ENCODE results near the gene INPP4B. TPM values are rescaled to one million over a fixed set of nuclear protein-coding genes. Genes with fewer than 3 reads are reported as not detected.

The INPP4B gene
- total RNA-seq, 2 experiments from 2014 or later = 23.5 to 29.7 TPM

GRCh38 chr4:142356118-142356759 lies 489.9 kb downstream of the INPP4B start:
- no peak overlapping the region for H3K4me3 Mint-ChIP-seq
- no peak for ATAC-seq
- H3K9me3 Mint-ChIP-seq (ENCODE audit: low read depth) = no peaks in the 10 kb centered on the region
- H3K4me1 Mint-ChIP-seq = peaks cover 75% of the 10 kb centered on the region
- CTCF ChIA-PET = interaction anchor here (0.7 to 4.9 kb wide), 10 partner anchors 10 to 362 kb away, joined by 3 to 26 read pairs (median 4); no protein-coding TSS in a partner anchor
- no peak for DNase-seq
- H3K27ac Mint-ChIP-seq = peak overlapping the region; percentile 83
- no peaks in the 10 kb centered on the region for H3K27me3 Mint-ChIP-seq
- peaks cover 2% of the 10 kb centered on the region for H3K36me3 Mint-ChIP-seq

GRCh38 chr4:142355421-142355930 lies 490.6 kb downstream of the INPP4B start:
- H3K4me1 Mint-ChIP-seq = peaks cover 72% of the 10 kb centered on the region
- H3K4me3 Mint-ChIP-seq = peak overlapping the region; percentile 0
- H3K36me3 Mint-ChIP-seq = no peaks in the 10 kb centered on the region
- CTCF ChIA-PET = interaction anchor here (0.9 to 4.9 kb wide), 13 partner anchors 10 to 490 kb away, joined by 3 to 26 read pairs (median 4); partner anchors contain the start of gene INPP4B
- no peak for ATAC-seq
- H3K27me3 Mint-ChIP-seq = no peaks in the 10 kb centered on the region
- DNase-seq = no peak
- no peaks in the 10 kb centered on the region for H3K9me3 Mint-ChIP-seq (ENCODE audit: low read depth)
- H3K27ac Mint-ChIP-seq = peak overlapping the region; percentile 83

DNA sequence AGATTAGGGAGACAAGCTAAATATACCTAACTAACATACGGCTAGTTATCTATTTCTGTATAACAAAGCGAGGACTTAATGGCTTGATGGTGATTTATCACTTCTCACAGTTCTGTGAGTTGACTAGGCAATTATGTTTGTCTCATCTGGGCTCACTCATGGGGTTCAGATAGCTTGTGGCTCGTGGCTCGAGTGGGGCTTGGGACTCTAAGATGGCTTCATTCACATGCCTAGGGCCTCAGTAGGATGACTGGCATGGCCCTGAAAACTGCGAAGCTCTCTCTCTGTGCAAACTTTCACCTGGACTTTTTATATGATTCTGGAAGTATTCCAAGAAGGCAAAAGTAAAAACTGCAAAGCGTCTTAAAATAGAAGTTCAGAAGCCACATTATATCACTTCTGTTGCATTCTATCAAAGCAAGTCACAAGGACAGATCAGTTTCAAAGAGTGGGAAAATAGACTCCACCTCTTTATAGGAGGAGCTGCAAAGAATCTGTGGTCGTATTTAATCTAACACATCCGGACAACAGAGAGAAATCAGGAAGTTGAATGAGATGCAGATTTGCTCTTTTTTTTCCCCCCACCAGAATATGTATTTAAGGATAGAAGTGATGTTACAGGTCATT lies 491.2 kb downstream of the INPP4B start:
- CTCF ChIA-PET = interaction anchor here (0.9 to 4.9 kb wide), 13 partner anchors 10 to 491 kb away, joined by 3 to 26 read pairs (median 4); partner anchors contain the start of gene INPP4B
- ATAC-seq = peak; percentile 84
- H3K36me3 Mint-ChIP-seq = no peaks in the 10 kb centered on the region
- peaks cover 68% of the 10 kb centered on the region for H3K4me1 Mint-ChIP-seq
- H3K27ac Mint-ChIP-seq = peak overlapping the region; percentile 83
- peak overlapping the region; percentile 0 for H3K4me3 Mint-ChIP-seq
- DNase-seq = no peak
- H3K27me3 Mint-ChIP-seq = no peaks in the 10 kb centered on the region
- no peaks in the 10 kb centered on the region for H3K9me3 Mint-ChIP-seq (ENCODE audit: low read depth)

DNA sequence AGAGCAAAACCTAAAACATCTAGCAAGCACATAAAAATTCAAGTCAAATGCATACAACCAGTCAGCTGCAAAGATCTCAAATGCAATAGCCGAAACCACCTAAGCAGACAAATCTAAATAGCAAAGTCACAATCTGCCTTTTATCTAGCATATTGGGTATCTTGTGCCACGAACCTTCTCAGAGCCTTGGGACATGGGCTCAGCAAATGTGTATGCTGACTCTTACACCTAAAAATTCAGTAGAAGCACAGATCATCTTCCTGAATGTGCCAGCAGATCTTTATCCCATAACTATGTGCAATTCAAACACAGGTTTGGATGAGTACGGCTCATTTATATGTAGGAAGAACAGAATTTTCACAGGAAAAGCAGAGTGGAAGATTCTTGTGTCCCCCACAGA lies 492.1 kb downstream of the INPP4B start:
- Mint-ChIP-seq H3K27me3 (no peaks in the 10 kb centered on the region), H3K27ac (peak overlapping the region; percentile 47), H3K4me1 (peaks cover 70% of the 10 kb centered on the region), H3K36me3 (no peaks in the 10 kb centered on the region), H3K9me3 (ENCODE audit: low read depth) (no peaks in the 10 kb centered on the region), H3K4me3 (no peak overlapping the region)
- no peak for DNase-seq
- ATAC-seq = no peak
- CTCF ChIA-PET = interaction anchor here (1.0 to 4.9 kb wide), 6 partner anchors 9 to 226 kb away, joined by 4 to 26 read pairs (median 7); no protein-coding TSS in a partner anchor

DNA sequence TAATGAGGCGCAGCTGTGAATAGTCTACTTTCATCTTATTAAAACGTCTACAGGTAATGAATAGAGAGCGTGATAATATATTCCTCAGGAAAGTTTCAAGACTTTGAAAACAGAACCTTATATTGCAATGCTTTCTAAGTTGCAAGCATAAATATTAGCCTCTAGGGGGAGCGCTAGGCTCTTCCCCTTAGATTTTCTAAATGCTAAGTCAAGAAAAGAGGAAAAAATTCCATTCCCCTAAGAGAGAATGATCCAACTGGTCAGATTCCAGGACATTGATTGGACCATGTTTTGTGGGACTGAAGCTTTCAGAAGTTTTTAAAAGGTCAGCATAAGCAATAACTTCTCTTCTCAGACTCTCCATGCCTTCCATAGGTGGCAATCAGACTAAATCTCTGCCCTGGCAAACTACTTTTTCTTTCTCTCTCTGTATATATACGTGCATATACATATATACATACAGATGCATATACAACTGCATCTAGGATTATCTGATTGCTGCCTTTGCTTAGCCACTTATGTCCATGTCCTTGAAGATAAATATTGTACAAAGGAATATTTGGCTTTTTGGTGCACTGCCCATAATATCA lies 492.9 kb downstream of the INPP4B start:
- no peak for ATAC-seq
- Mint-ChIP-seq H3K9me3 (ENCODE audit: low read depth) (no peaks in the 10 kb centered on the region), H3K4me3 (no peak overlapping the region), H3K27ac (peak overlapping the region; percentile 60), H3K4me1 (peaks cover 70% of the 10 kb centered on the region), H3K27me3 (no peaks in the 10 kb centered on the region), H3K36me3 (no peaks in the 10 kb centered on the region)
- CTCF ChIA-PET = interaction anchor here (1.0 to 4.9 kb wide), 10 partner anchors 10 to 427 kb away, joined by 3 to 26 read pairs (median 3); no protein-coding TSS in a partner anchor
- DNase-seq = no peak

GRCh38 chr4:142352712-142353111 lies 493.4 kb downstream of the INPP4B start:
- no peaks in the 10 kb centered on the region for H3K27me3 Mint-ChIP-seq
- DNase-seq = no peak
- H3K4me3 Mint-ChIP-seq = no peak overlapping the region
- no peaks in the 10 kb centered on the region for H3K36me3 Mint-ChIP-seq
- no peak overlapping the region for H3K27ac Mint-ChIP-seq
- no peak for ATAC-seq
- CTCF ChIA-PET = interaction anchor here (1.0 to 4.9 kb wide), 10 partner anchors 11 to 428 kb away, joined by 3 to 26 read pairs (median 3); no protein-coding TSS in a partner anchor
- H3K9me3 Mint-ChIP-seq (ENCODE audit: low read depth) = no peaks in the 10 kb centered on the region
- peaks cover 70% of the 10 kb centered on the region for H3K4me1 Mint-ChIP-seq

DNA sequence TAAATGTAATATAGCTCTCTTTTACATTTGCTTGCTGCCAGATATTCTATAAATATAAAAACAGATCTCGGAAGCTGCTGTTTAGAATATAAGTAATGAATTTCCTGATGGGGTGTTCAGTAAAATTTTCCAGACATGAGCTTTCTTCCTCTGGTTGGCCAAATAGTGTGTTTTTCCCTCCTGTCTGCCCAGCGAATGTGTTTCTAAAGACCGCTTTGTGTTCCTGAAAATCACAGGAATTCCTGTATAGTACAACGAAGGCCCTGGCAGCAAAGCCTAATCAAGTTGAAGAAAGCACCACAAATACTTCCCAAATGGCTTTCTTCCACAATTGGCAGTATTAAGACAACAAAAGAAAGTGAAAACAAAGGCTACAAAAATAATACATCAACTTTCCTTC lies 494.1 kb downstream of the INPP4B start:
- DNase-seq = no peak
- Mint-ChIP-seq H3K27ac (no peak overlapping the region), H3K9me3 (ENCODE audit: low read depth) (no peaks in the 10 kb centered on the region), H3K4me1 (peaks cover 70% of the 10 kb centered on the region), H3K36me3 (no peaks in the 10 kb centered on the region), H3K4me3 (no peak overlapping the region), H3K27me3 (no peaks in the 10 kb centered on the region)
- CTCF ChIA-PET = interaction anchor here (1.0 to 1.6 kb wide), 9 partner anchors 9 to 429 kb away, joined by 3 to 10 read pairs (median 3); no protein-coding TSS in a partner anchor
- no peak for ATAC-seq

DNA sequence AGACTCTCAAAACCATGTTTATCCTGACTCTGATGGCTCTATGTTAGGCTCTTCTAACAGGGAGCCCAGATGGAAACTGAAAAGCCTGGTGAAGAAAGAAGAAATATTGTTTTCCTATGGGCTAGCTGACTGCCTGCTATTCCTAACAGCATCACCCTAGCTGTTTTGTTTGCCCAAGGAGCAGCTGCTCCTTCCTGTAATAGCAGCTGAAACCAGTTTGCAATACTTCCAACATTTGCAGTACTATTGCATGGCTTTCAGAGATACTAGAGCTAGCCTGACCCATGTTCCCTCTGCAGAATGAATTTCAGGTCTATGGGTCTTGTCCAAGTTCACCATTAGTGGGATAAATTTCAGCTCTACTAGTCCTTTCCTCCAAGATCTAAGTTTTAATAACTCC lies 495.2 kb downstream of the INPP4B start:
- Mint-ChIP-seq H3K36me3 (no peaks in the 10 kb centered on the region), H3K9me3 (ENCODE audit: low read depth) (no peaks in the 10 kb centered on the region), H3K27ac (no peak overlapping the region), H3K4me1 (peaks cover 67% of the 10 kb centered on the region), H3K4me3 (no peak overlapping the region), H3K27me3 (no peaks in the 10 kb centered on the region)
- no peak for DNase-seq
- CTCF ChIA-PET = interaction anchor here (1.1 to 1.6 kb wide), 2 partner anchors 8 to 91 kb away, joined by 3 to 10 read pairs; no protein-coding TSS in a partner anchor
- ATAC-seq = no peak

DNA sequence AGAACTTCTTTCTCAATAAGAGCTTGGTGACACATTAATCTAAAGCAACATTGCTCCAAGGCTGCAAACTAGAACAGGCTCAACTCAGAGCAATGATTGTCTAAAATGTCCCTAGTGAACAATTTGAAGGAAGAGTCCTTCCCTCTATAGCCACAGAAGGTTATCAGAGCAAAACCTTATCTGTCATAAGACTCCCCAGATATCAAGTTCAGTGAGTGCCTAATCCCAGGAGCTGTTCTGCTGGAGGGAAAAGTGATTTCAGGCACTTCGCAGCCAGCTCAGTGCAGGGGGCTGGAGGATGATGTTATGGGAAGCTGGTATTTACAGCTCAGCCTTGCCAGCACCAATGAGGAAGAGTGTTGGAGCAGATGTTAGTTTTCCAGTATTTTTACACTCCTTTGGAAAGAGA lies 497.5 kb downstream of the INPP4B start:
- CTCF ChIA-PET = no interaction called here
- Mint-ChIP-seq H3K9me3 (ENCODE audit: low read depth) (no peaks in the 10 kb centered on the region), H3K36me3 (peaks cover 3% of the 10 kb centered on the region), H3K4me3 (no peak overlapping the region), H3K4me1 (peaks cover 48% of the 10 kb centered on the region), H3K27me3 (no peaks in the 10 kb centered on the region), H3K27ac (no peak overlapping the region)
- DNase-seq (no peak), ATAC-seq (no peak)

- Mint-ChIP-seq H3K4me1 (peaks cover 37% of the 10 kb centered on the region), H3K9me3 (ENCODE audit: low read depth) (no peaks in the 10 kb centered on the region), H3K27me3 (no peaks in the 10 kb centered on the region), H3K4me3 (no peak overlapping the region), H3K36me3 (peaks cover 5% of the 10 kb centered on the region), H3K27ac (no peak overlapping the region)
- DNase-seq (no peak), ATAC-seq (no peak)
- CTCF ChIA-PET = no interaction called here
These were observed 498.9 kb downstream of the INPP4B start for GRCh38 chr4:142347241-142347640.

DNA sequence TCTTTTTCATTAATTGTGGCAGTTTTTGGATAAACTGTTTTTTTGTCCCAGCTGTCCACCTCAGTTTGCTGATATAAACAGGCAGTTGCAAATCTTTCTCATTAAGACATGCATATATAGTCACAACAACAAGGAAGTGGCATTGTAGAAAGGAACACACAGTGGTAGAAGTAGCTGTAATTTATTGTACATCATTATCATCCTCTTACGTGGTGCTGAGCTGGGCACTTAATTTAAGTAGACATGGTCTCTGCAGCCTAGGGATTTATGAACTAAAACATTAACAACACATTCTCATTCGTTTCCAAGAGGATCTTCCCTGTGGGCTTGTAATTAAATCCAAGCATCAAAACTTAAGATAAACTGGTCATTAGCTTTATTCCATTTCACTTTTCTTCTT lies 500.2 kb downstream of the INPP4B start:
- no peak overlapping the region for H3K4me3 Mint-ChIP-seq

DNA sequence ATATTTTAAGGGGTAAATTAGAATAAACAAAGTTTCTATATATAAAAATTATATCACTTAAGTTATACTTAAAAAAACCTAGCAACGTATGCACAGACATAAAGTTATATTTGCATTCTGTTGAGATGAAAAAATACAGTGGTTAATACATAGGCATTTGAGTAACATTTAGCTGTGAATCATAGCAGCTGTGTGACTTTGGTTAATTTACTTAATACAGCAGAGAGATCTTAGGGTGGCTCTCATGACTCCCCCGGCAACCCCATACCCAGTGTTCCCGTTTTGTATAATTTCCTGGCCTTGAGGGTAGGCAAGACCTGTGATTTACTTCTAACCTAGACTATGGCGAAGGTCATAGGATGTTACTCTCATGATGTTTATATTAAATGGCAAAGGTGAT lies 504.8 kb downstream of the INPP4B start:
- no peak for ATAC-seq
- H3K4me1 Mint-ChIP-seq = peaks cover 8% of the 10 kb centered on the region
- no peak overlapping the region for H3K4me3 Mint-ChIP-seq
- H3K36me3 Mint-ChIP-seq = peaks cover 23% of the 10 kb centered on the region
- DNase-seq = no peak
- CTCF ChIA-PET = interaction anchor here (0.6 to 2.5 kb wide), 2 partner anchors 10 to 173 kb away, joined by 5 to 10 read pairs; no protein-coding TSS in a partner anchor
- no peaks in the 10 kb centered on the region for H3K9me3 Mint-ChIP-seq (ENCODE audit: low read depth)
- no peak overlapping the region for H3K27ac Mint-ChIP-seq
- H3K27me3 Mint-ChIP-seq = no peaks in the 10 kb centered on the region

More for the DNA sequence above, 500.2 kb downstream of the INPP4B start:
- DNase-seq (no peak), ATAC-seq (no peak)
- no peaks in the 10 kb centered on the region for H3K9me3 Mint-ChIP-seq (ENCODE audit: low read depth)
- H3K4me1 Mint-ChIP-seq = peaks cover 31% of the 10 kb centered on the region
- CTCF ChIA-PET = interaction anchor here (2.6 kb wide), 1 partner anchor 9 kb away, joined by 9 read pairs; no protein-coding TSS in a partner anchor
- peaks cover 7% of the 10 kb centered on the region for H3K36me3 Mint-ChIP-seq
- no peaks in the 10 kb centered on the region for H3K27me3 Mint-ChIP-seq
- no peak overlapping the region for H3K27ac Mint-ChIP-seq

DNA sequence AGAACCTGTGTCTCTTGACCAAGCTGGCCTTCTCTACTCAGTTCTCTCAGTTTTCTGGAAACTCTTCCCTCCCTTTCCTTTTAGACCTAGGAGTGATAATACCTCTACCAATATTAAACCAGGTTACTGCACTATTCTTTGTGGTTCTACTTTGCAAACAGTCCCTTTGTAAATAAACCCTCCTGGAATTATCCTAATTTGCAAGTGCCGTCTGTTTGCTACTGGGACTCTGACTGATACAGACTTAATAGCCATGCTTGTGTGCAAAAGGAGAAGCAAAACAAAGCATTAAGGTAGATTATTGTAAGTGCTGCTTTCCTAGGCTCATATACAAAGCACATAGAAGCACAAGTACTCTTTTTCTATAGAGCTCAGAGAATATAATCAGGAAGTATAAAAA lies 507.0 kb downstream of the INPP4B start:
- H3K27ac Mint-ChIP-seq = no peak overlapping the region
- DNase-seq (no peak), ATAC-seq (no peak)
- no peaks in the 10 kb centered on the region for H3K4me1 Mint-ChIP-seq
- no peak overlapping the region for H3K4me3 Mint-ChIP-seq
- H3K36me3 Mint-ChIP-seq = peaks cover 31% of the 10 kb centered on the region
- CTCF ChIA-PET = interaction anchor here (0.8 kb wide), 1 partner anchor 46 kb away, joined by 3 read pairs; no protein-coding TSS in a partner anchor
- H3K9me3 Mint-ChIP-seq (ENCODE audit: low read depth) = no peaks in the 10 kb centered on the region
- no peaks in the 10 kb centered on the region for H3K27me3 Mint-ChIP-seq

Measured in activated CD8-positive, alpha-beta memory T cell treated with anti-CD3 and anti-CD28 coated beads, Interleukin-2, amount 10 ng/mL, durations not matched to agents 7 days and 5 days (primary cell).